Body of pancreas (tissue), 4 donors: ENCODE data around the gene CBLIF.

Experiments
- CTCF ChIP-seq, 7 experiments: fragments of 450-650 bp in 4 of 7; fragments of 200-600 bp in 3 of 7; sonication (generic) in 3 of 7; IDR thresholded peaks; one replicate each; pipeline ENCODE4 v1.5.1; 2016 to 2019; ENCODE audit warnings: antibody characterized with exemption in 7 of 7
- POLR2A ChIP-seq, 3 donors: fragments of 450-650 bp; IDR thresholded peaks; one replicate each; pipeline ENCODE4 v1.6.1; 2016; ENCODE audit warnings: antibody characterized with exemption in 3 of 3, mild to moderate bottlenecking in 2 of 3

DNA sequence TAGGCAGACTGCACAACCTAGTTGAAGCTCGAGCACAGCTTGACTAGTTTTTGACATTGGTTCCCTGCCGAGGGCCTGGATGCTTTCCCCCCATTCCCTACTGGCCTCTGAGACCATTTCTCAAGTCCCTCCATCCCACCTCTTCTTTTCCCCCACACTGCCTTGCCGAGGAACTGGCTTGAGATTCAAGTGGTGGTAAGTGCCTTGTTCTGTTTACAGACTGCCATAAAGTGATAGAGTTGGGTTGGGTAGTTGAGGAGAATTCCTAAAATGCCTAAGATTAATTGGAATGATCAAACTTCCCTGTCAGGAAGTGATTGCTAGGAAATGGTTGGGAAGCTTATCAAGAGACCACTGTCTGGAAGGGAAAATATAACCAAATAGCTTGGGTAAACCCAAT, 50.9 kb downstream of the CBLIF start:
- no peak for TF ChIP-seq CTCF (IDR thresholded peaks at IDR 0.05)
- no peak for TF ChIP-seq POLR2A (IDR thresholded peaks at IDR 0.05)
